DMS53 treated with DMSO at 0.1 percent for 48 hours (cell line): ENCODE results near the gene ERG.

ENCODE experiments used
- DNase-seq: peaks from one replicate; lab custom pipeline; 2025; ENCODE audit not compliant: unreplicated experiment; lab: John Stamatoyannopoulos, UW

ERG gene

DNA sequence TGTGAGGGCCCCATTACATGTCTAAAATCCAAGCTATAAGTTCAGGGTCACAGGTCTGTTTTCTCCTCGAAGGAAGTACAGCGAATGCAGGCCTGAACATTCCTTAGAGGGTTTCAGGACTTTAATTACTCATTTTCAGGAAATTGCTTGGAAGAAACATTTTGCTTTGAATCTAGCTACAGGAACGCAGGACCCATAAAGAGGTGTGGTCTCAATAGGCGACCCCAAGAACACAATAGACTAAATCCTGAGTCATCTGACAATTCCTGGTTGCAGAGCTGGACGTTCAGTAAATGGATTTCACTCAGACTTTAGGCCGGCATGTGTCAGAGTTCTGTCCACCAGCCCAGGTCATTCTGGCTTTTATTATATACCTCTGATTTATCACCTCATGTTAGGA lies 1.0 kb upstream of the ERG start:
- no peak for DNase-seq

DNA sequence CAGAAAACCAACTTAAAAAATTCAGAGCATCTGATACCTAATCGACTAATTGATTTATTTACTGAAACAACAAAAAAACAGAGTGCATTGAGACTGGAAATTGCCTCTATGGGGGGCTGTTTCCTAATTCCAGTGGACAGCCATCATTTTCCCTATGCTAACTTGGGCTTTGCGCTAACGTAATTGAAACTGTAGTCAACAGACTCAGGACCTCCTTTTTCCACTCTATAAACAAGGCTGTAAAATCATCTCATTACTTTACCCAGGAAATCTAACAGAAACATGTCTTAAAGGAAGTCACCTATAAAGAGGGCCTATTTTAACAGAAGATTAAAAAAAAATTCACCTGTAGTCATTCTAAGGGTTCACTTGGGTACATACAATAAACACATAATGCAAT lies 2.1 kb downstream of the ERG start:
- no peak for DNase-seq

DNA sequence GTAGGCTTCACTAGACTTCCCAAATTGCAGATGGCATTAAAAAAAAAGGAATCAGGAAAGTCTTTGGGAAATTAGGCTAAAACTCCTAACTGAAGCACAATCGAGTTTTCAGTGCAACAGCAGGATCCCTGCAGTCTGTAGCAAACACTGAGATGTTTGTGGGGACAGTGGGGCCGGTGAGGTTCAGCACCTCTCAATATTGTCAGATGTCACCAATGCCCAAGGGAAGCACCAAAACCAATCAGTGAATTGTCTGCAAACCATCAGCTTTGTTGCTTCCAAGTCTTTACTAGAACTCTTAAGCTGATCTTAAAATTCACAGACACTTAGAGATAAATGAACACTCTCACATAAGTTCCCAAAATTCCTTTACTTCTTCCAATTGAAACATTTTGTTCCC lies 2.6 kb downstream of the ERG start:
- DNase-seq = no peak

DNA sequence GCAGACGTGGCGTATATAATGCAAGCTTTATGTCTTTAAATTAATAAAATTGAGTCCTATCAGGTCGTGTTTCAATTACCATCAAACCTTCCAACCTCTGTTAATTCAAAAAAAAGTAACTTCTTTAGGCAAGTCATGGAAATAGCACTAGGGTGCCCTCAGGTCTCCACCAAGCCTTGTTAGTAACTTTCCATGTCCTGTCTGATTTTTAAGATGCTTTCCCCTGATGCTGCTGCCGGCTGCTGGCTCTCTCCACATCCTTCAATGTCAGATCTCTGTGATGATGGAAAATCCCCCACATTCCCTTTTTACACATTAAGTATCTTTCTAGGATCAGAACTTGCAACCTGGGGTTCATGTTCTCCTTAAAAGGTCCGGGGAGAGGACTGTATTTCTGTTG lies 3.0 kb downstream of the ERG start:
- DNase-seq = no peak

DNA sequence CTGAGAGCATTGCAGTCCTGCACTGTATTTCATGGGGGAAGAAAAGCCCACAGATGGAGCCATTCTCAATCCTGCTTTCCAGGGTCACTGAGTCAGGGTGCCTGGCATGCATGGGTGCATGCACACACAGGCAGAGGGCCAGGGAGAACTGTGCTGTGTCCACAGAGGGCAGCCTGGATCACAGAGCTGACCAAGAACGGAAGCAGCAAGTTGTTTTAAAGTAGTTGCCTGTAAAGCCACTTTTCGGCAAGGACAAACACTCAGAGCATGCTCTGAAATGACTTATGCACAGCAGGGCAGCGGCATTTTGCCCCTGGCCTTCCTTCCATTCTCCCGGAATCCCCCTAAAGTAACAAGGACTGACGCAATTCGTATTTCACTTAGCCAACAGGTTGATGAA lies 3.6 kb downstream of the ERG start:
- no peak for DNase-seq

DNA sequence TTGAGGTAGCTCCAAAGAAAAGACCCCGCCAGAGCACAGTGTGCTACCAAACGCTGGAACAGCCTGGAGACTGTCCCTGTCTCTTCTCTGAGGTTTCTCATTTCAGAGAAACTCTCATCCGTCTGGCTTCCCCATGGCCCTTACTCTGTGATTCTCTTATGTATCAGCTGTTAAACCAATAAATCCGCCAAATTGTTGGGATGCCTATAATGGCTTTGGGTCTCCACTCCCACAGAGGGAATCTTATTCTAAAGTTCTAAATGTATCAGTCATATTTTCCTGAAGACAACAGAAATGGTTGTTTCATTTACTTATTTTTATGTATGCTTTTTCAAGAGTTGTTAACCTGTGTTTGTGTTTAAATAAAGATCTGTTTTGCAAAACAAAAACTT lies 4.0 kb downstream of the ERG start:
- no peak for DNase-seq

DNA sequence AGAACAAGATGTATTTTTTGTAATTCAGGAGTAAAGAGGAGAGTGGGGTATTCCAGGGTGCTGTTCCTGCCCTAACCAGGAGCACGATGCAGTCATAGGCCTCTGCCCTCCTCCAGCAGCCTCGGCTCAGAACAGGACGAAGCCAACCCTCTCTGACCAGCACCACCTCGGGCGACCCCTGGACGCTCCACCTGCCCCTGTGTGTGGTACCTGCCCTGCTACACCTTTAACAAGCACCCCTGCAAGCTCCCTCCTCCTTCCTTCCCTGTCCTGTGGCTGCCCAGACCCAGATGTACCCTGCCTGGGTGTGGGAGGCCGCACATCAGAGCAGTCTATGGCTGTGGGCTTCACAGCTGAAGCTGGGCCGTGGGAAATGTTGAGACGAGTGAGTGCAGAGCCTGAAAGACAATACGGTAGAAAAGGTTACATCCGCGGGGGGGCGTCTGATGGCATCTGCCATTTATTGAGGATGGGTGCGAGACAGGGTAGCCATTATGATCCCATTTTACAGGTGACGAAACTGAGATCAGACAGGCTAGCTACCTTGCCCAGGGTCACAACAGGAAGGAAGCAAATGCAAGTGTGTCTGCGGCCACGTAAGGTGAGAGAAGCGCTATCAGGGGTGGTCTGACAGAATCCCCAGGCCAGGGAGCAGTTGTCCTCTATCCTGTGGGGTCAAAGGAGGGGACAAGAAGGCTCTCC lies 4.6 kb downstream of the ERG start:
- no peak for DNase-seq

DNA sequence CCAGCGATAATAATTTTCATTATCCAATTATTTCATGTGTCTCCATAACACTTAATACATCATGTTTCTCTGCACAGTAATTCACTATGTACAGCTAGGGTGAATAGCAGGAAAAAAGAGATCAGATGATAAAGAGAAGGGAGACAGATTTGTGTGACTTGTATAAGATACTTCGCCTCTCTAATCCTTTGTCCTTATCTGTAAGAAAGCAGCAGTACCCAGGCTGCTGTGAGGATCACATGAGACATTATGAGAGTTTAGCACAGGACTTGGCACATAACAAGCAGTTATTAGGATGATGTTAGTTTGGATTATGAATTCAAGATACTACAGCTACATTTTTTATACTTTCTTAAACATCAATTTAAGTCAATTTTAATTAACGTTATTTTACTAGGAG lies 6.3 kb downstream of the ERG start:
- no peak for DNase-seq

DNA sequence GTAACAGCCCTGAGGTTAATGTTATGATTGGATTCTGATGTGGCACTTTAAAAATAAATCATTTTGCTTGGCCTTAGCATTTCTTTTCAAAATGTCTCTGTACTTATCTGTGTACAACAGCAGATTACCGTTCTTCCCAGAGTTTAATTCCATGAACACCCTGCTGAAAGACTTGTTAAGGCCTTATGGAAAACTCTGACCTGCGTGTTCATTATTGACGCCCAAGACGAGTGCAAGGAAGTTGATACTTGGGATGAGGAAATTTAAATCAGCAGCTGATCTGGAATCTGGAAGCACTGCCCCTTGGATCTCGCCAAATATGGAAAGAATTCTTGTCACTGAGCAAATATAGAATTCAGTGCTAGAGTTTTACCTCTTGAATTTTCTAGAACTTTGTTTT lies 6.7 kb downstream of the ERG start:
- no peak for DNase-seq

DNA sequence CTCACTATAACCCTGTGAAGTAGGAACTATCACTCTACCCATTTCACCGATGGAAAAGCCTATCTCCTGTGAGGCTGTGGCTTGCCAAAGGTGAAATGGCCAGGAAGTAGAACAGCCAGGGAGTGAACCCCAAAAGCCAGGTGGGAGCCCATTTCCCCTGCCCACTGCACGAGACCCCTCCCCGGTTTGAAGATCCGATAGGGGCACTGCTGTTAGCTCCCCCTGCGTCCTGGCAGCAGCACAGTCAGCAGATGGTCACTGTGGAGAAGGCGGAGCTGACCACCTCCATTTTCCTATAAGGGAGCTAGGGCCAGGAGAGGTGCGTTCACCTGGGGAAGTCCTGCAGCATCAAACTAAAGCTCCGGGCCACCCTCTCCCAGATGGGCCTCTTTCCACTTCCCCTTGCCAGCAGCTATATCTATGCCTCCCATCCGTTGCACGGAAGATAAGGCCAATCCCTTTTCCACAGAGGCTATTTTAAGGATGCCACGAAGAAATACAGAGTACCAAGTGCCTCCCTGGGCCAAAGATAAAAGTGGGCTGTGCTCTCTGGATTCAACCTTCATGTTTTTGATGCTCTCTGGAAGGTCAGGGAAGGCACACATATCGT lies 7.8 kb downstream of the ERG start:
- no peak for DNase-seq

DNA sequence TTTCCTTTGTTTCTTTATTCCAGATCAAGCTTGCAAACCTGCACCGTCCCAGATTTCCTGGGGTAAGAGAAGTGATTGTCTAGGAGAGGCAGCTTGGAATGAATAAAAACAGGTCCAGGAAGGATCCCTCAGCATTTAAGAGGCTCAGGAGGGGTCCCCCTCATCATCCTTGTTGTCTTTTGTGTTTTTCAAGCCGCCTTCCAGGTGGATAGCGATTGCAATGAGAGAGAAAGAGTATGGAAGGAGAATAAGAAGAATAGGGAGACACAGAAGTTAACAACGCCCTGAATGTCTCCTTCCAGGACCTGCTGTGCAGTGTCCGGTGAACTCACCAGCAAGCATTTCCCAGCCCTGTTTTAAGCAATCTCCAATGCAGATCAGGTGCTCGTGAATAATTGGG lies 8.5 kb downstream of the ERG start:
- DNase-seq = no peak

DNA sequence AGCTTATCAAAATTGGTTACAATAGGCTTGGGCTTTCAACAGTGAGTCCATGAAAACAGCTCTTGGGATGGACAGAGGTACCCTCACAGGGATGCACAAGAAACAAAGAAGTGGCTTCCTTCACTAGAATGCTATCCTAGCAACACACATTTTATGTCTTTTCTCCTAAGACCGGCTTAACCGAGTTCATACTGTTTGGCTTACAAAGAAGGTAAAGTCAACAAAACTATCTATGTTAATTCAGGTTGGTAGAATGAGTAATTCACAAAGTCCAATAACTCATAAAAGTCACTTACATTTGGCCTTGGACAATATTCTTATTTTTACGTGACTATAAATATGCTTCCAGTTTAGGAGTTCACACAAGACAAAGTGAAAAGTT lies 9.0 kb downstream of the ERG start:
- DNase-seq = no peak

DNA sequence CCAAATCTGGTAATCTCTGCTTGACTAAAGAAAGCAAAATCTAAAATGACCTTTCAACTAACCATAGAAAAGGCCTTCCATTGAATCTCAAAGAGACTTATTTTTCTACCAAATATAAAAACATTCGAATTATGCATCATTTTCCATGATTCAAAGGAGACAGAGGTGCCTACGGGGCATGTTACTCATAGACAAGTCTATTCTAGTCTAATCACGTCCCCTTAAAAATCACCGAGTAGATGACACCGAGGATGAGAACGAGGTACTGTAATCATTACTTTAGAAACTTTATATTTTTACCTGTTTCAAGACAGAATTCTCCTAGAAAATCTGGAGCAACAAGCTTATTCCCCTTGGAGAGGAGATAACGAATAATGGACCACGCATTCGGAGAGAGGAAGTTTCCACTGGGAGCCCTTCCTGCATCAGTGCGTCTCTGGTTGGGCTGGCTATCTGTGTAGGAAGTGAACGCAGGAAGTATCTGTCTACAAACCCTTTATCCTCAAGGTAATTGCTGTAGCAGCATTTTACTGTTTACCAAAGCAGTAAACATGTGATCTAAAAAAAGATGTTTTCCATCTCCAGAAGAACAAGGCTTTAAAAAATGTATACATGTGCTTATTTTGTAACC lies 9.5 kb downstream of the ERG start:
- no peak for DNase-seq

DNA sequence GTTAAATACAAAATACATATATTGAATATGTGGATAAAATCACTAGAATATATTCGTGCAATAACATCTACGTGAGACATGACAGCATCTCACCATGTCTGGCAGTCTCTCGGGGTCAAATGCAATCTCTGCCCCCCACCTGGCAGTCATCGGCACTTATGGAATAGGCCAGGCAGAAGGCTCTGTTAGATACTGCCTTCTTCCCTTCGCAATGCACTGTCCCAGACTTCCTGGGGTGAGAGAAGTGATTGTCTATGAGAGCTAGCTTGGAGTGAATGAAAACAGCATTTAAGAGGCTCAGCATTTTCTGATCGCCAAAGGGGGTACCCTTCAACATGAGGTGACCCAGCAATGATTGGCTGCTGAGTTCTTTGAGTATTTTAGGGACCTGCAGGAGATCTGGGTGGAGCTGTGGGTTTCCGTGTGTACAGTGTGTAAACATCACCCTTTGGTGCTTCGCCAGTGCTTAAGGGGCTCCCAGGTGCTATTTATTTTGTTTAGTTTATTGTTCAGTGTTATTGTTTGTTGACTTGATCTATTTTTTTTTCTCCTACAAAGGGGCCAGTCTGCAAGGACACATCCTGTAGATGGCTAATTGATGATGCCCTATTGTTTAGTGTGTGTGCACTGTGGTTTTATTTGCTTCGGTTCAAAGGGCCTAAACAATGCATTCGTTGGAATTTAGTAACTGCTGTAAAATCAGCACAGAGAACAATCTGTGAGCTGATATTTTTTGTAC lies 10.2 kb downstream of the ERG start:
- DNase-seq = peak; percentile 63

DNA sequence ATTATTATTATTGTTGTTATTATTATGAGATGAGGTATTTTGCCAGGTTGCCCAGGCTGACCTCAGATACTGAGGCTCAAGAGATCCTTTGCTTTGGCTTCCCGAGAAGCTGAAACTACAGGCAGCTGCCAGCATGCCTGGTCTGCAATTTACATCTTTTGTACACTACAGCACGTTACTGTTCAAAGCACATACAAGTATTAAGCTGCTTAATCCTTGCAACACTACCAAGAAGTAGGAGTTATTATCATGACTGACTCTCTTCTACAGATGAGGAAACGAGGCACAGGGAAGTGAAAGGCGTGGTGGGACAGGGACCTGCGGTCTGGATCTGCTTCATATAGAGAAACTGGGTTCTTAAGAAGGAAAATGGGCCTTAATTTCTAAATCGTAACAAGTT lies 11.6 kb downstream of the ERG start:
- DNase-seq = peak; percentile 32

DNA sequence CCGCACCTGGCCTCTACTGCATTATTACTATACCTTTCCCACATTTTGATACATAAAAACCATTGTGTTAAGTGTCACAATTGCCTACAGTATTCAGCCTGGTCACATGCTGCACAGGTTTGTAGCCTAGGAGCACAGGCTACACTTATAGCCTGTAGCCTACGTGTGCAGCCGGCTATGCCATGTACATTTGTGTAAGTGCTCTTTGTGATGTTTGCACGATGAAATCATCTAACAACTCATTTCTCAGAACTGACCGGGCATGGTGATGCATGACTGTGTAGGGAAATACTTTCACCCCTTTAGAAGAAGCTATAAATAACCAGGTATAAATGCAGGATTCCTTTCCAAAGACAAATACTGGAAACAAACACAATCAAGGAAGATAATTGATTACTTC lies 12.1 kb downstream of the ERG start:
- peak; percentile 86 for DNase-seq

DNA sequence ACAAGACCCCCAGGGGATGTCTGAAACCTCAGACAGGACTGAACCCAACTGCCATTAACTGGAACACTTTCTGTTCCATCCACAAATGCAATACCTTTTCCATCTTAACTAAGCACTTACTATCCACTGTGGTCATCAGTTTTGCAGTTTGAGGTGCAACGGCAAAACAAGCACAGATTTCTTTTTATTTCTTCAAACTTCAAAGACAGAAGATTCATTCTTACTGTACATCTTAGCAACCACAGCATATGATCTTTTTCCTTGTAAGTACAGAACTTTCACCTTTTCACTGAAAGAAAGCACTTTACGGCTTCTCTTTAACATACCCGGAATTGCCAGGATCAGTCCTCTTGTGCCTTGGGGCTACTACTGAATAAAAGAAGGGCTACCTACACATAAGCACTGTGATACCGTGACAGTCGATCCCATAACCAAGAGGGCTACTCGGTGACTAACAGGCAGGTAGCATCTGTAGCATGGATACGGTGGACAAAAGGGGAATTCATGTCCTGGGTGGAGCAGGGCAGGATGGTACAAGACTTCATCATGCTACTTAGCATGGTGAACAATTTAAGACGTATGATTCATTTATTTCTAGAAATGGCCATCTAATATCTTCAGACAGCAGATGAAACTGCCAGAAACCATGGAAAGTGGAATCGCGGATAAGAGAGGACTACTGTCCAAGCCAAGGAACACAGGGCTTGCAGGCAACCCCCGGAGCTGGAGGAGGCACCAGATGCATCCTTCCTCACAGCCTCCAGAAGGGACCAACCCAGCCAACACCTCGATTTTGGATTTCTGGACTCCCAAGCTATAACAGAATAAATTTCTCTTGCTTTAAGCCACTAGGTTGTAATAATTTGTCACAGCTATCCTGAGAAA lies 18.4 kb downstream of the ERG start:
- DNase-seq = no peak

DNA sequence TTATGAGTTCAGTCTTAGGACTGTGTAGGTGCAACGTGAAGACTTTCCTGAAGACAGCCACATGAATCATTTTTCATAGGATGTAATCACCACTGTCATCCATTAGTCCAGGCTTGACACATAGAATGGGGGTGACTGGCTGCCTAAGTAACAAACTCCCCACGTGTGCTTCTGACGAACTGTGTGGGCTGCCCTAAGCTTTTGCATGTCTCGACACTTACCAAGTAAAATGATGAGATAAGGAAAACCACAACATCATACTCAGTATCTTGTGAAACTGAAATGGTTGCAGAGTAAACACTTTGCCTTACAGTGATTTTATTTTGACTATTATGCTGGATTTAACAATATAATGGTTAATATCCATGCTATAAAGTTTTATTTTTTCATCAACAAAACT lies 19.5 kb downstream of the ERG start:
- DNase-seq = no peak

DNA sequence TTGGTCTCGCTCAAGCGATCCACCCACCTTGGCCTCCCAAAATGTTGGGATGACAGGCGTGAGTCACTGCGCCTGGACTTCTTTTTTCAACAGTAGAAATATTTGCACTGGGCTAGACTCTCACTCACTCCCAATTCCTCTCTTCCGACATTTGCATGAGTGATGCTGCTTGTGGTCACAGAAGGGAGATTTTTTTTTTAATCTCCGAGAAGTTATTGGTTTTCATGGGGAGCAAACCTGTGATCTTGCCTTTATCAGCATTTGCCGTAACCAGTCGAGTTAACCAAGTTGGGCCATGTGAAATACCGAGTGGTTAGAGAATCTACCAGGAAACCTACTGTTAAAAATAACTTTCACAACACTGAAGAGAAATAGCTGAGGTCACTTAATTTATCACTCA lies 21.1 kb downstream of the ERG start:
- no peak for DNase-seq

DNA sequence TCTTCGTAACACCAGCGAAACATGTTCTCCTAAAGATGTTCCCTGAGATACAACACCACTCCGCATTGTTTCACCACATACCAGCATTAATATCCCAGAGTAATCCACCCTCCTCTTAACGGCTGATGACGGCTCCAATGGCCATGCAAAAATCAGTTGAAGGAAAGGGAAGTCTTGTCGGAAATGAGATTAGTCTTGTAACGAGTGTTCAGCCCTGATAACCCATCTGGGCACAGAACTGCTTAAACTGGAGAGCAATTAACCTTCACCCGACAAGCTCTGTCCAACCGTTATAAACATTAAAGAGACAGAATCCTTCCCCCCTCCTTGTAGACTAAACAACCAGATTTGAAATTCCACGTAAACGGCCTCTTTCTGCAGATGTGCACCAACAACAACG lies 21.9 kb downstream of the ERG start:
- DNase-seq = no peak

DNA sequence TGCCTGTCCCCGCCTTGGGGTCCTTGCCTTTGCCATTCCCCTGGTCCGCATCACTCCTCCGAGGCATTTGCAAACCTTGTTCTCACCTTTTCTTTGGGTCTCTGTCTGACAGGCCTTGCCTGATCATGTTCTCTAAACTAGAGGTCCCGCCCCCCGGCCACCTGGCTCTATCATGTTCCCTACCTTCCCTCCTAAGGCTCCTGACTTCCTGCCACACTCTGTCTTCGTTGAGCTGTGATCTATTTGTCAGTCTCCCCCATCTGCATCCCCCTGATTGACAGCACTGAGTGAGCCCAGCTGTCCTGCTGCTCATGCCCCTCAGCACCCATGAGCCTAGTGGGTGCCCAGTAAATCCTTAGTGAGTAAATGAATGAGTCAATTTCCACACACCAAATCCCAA lies 22.8 kb downstream of the ERG start:
- no peak for DNase-seq
